NCI-H1694 treated with DMSO at 0.1 percent for 48 hours (cell line): ENCODE data around the gene ZDHHC8.

ENCODE experiments used
- DNase-seq: peaks from one replicate; lab custom pipeline; 2025; lab: John Stamatoyannopoulos, UW

The ZDHHC8 gene

GRCh38 chr22:20096574-20097420 lies 34.8 kb upstream of the ZDHHC8 start:
- no peak for DNase-seq

GRCh38 chr22:20099099-20099711 lies 32.4 kb upstream of the ZDHHC8 start:
- no peak for DNase-seq

- no peak for DNase-seq
Observed at GRCh38 chr22:20101638-20102037, 30.0 kb upstream of the ZDHHC8 start.

GRCh38 chr22:20102203-20102780 lies 29.3 kb upstream of the ZDHHC8 start:
- no peak for DNase-seq

GRCh38 chr22:20105456-20106204 lies 26.0 kb upstream of the ZDHHC8 start:
- DNase-seq, result no peak

- DNase-seq, result no peak
Observed at GRCh38 chr22:20106205-20106848, 25.3 kb upstream of the ZDHHC8 start.

- DNase-seq, result no peak
Observed at GRCh38 chr22:20106849-20107237, 24.8 kb upstream of the ZDHHC8 start.

- DNase-seq, result no peak
Observed at GRCh38 chr22:20107471-20107901, 24.1 kb upstream of the ZDHHC8 start.

GRCh38 chr22:20107951-20108756 lies 23.4 kb upstream of the ZDHHC8 start:
- DNase-seq, result no peak

GRCh38 chr22:20108757-20109230 lies 22.8 kb upstream of the ZDHHC8 start:
- DNase-seq, result no peak

GRCh38 chr22:20109411-20110358 lies 21.9 kb upstream of the ZDHHC8 start:
- no peak for DNase-seq

GRCh38 chr22:20110359-20110985 lies 21.1 kb upstream of the ZDHHC8 start:
- DNase-seq, result no peak

- peak; percentile 27 for DNase-seq
Observed at GRCh38 chr22:20111045-20111688, 20.4 kb upstream of the ZDHHC8 start.

GRCh38 chr22:20111689-20112622 lies 19.6 kb upstream of the ZDHHC8 start:
- DNase-seq, result no peak

- DNase-seq, result no peak
Observed at GRCh38 chr22:20112623-20113511, 18.7 kb upstream of the ZDHHC8 start.

GRCh38 chr22:20113551-20114310 lies 17.9 kb upstream of the ZDHHC8 start:
- no peak for DNase-seq
